ENCODE results near the gene CEP126.
A peak's percentile ranks its signal among the peaks of the same experiment; 100 is the strongest.

CEP126 gene, protein sequence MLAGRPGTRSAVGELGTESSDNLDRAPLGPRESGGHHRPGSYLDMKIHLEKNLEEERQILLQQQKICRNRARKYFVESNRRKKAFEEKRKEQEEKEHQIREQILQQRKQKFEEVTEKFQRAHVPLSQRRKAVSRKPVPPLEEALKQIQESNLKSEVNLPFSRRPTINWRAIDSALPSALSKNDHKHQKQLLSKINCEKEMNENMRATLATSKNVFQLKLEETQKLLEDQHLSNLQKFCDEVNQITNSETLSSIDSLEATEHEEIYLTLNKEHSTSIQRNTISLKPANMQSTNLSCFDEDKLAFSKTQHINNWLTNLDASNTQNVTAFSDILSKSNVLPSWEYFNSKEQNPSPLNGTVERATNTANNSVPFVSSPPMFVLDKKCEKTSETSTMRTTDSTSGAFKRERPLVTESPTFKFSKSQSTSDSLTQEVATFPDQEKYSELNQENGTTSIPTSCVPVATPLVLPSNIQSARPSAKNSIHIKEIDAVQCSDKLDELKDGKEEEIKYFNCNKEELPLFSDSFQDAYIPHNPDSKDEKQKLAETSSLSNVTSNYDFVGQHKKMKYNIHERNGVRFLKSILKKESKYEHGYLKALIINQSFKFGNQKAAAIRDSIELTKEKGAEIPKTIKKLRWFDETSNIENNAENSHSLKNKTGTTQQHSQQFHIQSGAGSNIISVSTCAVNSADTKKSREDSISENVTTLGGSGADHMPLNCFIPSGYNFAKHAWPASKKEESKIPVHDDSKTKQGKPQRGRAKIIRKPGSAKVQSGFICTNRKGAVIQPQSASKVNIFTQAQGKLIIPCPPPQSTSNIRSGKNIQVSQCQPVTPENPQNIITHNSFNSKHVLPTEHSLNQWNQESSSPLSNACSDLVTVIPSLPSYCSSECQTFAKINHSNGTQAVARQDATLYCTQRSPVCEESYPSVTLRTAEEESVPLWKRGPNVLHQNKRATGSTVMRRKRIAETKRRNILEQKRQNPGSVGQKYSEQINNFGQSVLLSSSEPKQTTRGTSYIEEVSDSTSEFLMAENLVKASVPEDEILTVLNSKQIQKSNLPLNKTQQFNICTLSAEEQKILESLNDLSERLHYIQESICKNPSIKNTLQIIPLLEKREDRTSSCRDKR

DNA sequence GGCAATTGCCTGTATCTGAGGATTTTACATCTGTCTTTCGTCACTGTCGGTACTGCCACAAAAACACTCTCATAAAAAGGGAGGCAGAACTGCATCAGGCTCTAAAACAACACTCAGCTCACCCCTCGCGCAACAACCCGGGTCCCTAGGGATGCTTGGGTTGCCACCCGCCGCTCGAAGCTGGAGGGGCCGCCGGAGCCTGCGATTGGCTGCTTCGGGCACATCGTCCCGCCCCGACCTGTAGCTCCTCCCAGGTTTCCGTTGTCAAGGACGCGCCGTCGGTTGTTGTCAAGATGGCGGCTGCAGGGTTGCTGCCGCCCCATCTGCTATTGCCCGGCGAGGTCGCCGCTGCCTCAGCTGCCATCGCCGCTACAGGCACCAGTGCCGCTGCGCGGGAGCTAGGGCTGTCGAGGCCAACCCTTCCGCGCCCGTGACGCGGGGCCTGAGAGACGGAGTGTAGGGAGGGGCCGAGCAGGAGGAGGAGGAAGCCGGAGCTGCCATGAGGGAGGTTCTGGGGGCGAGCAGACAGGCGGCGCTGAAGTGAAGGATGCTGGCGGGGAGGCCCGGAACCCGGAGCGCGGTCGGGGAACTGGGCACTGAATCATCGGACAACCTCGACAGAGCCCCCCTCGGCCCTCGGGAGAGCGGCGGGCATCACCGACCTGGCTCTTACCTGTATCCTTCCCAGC, at the start of gene CEP126:
CEP126 (plus strand) TSS at position 273 of the 689 bp plus-strand sequence; CDS start at position 548, 275 bp downstream.
- peak; percentile 94 for DNase-seq (ENCODE audit: low spot score)

DNA sequence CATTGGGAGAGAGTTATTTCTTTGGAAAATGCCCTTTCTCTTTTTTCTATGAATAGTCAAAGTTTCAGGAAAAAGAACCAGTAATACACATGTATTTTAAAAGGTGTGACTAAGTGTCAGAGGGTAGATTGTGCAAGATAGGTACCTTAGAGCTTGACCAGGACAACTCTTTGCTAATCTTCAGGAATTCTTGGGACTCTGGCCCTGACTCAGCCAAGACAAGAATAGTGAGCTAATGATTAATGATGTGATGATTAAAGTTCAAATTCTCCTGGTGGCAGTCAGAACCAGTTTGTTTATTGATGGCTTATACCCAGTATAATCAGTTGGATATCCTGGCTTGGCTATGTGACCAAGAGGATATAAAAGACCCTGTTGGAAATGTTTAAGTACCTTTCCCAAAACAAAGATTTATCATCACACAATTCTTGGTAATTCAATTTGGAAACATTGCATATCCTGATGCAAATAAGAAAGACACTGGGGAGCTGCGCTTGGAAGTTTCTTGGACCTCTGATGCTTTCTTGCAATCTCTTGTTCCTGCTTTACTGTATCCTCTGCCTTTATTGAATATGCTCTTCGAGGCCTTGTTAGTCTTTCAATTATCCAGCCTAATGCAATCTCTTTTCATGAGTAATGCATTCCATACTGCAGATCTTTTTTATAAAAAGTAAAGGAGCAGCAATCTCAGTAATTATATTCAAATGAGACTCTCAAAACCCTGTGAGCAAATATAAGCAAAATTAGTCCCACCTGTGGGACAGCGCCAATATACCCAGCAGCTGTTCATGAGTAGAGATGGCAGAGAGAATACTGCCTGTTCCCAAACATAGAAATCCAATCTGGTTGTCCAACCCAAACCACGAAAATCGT, 48.0 kb upstream of the CEP126 start:
- DNase-seq (ENCODE audit: low spot score) = peak; percentile 23

DNA sequence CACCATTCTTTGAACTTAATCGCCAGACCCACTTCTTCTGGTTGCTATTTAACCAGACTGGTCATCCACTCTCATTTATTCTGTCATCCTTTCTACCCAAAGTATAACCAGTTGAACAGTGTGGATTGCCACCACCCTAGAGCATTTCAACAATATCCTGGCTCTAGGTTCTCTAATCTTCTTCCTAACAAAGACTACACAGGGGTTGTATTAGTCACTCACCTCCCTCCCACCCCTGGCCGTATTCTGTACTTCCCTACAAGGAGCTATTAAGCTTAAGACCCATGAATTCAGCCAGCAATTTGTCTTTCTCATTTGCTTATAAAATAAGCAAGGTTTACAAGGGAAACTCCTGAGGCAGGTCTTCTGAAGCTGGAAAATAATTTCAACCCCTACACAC, 46.9 kb upstream of the CEP126 start:
- DNase-seq (ENCODE audit: low spot score) = no peak

DNA sequence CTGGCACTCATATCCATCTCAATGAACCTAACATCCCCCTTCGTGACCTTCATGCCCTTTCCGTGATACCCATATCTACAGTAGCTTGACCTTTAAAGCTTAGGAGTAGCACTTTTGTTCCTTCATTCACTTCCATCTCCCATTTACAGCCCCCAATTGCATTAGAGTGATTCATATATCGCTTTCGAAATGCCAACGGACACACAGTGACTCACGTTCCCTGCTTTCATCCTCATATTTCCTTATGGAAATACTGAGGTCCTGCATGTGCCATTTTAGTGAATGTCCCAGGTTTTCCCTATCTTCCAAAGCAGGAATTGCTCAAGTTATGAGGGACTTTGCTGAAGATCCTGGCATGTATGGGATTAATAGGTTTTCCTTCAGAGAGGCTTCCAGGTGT, 44.3 kb upstream of the CEP126 start:
- no peak for DNase-seq (ENCODE audit: low spot score)

DNA sequence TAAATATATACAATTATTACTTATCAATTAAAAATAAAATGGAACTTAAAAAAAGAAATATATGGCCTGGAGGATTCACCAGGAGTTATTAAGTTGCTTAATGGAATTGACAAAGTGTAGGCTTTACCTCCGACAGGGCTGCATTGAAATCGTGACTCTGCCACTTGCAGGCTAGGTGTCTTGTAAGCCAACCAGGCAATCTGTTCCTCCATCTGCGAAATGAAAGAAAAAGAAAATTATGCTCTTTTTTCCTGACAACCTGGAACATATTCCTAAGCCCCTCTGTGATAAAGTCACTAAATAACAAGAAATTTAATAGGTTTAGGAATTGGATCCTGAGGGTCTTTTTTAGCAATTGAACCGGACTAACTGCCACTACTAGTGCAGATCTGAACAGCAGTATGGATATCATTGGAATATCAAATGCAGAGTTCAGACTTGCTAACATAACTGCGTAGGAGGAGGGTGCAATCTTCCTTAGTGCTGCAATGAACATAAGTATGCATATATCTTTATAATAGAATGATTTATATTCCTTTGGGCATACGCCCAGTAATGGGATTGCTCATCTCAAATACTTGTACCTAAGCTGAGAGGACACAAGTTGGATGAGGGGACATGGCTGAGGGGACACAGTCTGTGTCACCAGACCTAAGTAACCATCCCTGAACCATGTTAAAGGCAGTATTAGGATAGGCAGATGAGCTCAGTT, 42.5 kb upstream of the CEP126 start:
- DNase-seq (ENCODE audit: low spot score) = no peak

DNA sequence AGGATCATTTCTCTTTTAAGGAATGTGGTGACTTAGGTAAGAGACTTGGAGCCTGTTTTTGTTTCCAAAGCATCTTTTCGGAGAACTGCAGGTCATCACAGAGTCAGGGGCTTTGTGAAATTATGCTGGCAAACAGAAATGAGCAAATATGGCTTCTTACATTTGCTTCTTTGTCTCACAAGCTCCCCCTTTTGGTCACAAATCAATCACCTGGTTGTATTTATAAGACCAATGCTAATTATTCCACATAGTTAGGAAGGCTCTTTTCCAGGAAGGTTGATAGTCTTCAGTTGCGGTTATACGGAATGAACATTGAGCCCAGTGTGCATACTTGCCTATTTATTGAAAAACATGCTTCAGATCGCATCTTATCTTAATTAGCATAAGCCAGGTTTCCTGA, 34.6 kb upstream of the CEP126 start:
- DNase-seq (ENCODE audit: low spot score) = peak; percentile 12

DNA sequence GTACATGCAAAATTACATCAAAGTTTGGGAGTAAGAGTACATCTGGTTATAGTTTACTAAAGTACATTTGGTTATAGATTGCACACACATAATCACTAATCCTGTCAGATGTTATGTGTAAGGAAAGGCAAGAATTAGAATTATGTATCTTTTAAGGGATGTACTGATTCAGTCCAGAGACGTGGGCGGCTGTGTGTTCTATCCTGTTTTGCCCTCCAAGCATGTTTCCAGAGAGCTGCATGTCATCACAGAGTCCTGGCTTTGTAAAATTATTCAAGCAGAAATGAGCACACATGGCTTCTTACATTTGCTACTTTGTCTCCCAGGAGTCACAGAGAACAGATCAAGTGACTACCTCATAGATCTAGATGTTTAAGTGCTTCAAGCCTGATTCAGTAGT, 33.2 kb upstream of the CEP126 start:
- no peak for DNase-seq (ENCODE audit: low spot score)

DNA sequence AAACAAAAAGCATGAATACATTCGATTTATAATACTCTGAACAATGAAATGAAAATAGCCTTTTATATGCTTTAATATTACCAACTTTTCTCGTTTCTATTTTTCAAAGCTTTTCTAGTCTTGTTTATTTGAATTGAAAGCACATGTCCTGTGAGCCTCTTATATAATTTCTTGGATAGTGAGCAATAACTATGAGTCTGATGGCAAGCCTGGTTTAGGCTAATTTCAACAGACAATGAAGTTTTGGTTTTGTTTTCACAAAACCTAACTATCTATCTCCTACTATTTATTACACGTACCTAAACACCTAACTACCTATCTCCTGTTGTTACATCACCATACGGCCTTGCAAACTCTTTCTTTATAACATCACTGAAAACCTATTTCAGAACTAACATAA, 29.2 kb upstream of the CEP126 start:
- no peak for DNase-seq (ENCODE audit: low spot score)

DNA sequence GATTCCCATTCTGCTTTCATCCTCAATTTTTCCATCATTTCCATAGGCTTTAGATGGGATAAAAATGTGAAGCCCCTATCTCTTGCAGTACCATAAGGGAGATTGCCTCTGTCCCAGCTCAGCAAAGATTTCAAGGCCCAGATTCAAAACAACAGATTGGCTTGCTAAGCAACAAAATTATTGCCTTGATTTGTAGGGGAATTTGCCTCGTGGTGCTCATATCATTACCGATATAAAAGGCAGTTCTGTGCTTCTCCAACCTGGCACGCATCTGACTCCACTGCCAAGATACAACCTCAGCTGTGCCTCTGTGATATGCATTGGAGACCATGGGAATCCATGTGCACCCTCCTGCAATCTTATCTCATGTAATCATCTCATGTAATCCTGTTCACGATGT, 25.0 kb upstream of the CEP126 start:
- DNase-seq (ENCODE audit: low spot score) = no peak

DNA sequence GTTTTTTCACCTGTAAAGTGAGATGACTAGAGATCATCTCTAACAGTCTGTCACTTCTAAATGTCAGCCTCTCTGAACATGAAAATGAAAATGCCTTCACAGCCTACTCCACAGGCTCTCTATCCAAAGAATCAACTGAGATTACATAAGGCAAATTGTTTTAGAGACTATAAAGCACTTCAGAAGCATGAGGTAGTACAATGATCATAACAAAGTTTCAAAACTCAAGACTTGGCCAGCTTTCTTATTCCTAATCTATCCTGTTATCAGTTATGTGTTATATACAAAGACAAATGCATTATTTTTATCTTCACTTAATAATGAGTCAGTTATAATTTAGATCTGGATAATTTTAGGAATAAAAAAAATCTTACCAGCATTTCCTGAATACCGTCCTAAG, 20.3 kb upstream of the CEP126 start:
- no peak for DNase-seq (ENCODE audit: low spot score)

DNA sequence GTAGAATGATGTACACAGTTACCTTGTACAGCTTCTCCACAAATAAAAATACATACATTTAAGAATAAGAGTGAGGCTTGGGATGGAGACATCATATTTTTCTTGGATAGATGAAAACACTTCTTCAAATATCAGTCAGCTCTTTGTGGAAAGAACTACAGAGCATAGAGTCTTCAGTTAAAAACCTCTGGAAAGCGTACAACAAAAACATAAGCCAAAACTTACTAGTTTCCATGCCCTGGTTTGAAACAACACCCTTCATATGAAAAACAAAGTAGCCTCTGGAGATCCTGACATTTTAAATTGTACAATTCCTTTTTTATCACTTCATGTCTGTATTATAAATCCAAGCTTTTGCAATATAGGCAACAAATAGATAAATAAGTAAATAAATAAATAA, 7.0 kb upstream of the CEP126 start:
- DNase-seq (ENCODE audit: low spot score) = no peak

DNA sequence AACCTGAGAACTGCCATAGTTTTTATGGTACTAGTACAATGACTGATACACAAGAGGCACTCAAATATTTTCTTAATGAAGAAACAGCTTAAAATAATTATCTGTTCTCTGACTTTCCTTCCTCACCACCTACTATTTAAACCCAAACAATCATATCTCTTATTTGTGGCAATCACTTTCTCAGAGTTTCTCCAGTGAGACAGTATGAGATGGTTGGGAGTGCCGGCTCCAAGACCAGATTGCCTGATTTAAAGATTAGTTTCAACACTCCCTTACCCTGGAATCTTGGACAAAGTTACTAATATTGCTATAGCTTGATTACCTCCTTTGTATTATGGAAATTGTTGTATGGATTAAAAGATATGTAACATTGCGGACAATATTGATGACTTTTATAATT, 5.7 kb upstream of the CEP126 start:
- DNase-seq (ENCODE audit: low spot score) = no peak

DNA sequence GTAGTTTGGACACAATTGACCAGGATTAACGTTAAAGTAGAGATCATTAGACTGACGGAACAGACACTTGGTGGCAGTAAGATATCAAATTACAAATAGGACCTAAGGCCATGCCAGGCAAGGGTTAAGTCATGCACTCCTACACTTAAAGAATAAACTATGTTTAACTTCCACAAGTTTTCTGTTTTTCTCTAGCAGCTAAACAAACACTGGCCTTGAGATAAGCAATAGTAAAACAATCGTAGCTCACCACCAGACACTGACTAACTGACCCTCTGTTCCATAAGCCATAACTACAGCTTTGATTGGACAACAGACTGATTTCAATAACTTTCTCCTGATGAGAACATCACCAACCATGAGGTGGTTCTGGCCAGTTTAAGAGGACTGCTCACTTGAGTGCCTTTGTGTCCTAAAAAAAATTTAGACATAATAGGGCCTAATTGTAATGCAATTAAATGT, 2.0 kb upstream of the CEP126 start:
- no peak for DNase-seq (ENCODE audit: low spot score)

DNA sequence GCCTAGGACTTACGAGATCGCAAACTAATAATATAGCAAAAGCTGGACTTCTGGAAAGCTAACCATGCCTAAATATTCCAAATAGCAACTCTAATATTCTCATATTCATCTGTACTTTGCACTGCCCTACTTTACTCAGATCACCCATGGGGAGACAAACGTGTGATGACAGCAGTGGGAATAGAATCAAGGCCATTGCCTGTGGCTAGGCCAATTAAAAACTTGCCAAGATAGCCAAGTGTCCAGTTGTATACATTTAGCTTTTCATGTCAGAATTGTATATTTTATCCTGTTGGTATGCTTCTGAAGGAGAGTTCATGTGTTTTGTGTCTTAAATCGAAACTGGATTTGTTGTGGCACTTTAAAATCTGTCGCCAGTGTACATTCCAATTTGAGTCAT, 1.2 kb upstream of the CEP126 start:
- DNase-seq (ENCODE audit: low spot score) = peak; percentile 11

DNA sequence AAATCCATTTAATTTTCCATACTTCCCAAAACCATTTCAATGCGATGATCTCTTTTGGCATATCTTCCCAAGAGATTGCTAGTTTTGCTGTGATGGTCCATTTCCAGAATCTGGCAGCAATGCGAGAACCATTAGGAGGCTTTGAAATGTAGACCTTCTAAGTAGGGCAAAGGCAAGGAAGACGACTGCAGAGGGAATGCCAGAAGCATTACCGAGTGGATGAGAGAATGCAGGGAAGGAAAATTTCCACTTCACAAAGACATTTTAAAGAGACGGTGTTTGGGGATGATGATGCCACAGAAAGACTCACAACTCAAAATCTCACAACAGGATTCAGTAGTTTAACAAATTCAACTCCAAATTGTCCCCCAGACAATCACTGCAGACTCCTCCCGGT, 471 bp upstream of the CEP126 start:
- DNase-seq (ENCODE audit: low spot score) = peak; percentile 26

DNA sequence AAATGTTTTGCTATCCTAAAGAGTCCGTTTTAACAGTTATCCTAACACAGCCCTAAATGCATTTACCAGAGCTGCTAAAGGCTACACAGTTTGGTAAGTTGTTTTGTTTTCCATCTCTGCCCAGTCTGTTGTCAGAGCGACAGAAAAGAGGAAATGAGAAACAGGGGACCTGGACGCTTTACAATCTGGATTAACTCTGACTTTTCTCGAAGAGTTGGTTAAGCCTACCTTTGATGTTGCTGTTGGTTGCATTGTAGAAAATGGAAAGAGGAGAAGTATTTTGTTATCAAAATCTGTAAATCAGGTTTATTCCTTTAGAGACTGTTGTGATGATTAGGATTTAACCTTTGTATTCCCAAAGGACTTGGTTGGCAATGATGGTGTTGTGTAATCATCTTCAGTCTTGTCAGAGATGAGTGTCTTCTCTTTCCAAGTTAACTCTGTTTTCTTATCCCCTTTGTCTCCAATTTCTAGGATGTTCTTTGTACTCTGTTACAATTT, 1.0 kb downstream of the CEP126 start:
- DNase-seq (ENCODE audit: low spot score) = peak; percentile 20

DNA sequence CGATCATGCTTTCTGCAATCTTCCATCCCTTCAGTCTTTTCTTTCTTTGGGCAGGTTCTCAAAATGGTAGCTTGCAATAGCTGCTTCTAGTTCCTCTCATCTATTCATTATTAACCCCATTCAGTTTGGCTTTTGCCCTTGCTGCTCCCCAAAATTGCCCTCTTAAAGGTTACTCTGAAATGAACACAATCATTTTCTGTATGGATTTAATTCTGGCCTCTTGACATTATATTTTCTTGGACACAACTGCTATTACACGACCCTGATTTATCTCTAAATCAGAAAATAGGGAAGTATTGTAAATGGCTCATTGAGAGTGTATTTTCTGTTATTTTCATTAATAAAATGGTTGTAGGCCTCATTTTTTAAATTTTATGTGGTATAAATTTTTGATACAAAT, 1.6 kb downstream of the CEP126 start, which contains the start of gene ANGPTL5:
ANGPTL5 (minus strand) TSS at position 101 of the 400 bp plus-strand sequence. CDS start 8,613 bp downstream, outside the sequence.
- DNase-seq (ENCODE audit: low spot score) = no peak

DNA sequence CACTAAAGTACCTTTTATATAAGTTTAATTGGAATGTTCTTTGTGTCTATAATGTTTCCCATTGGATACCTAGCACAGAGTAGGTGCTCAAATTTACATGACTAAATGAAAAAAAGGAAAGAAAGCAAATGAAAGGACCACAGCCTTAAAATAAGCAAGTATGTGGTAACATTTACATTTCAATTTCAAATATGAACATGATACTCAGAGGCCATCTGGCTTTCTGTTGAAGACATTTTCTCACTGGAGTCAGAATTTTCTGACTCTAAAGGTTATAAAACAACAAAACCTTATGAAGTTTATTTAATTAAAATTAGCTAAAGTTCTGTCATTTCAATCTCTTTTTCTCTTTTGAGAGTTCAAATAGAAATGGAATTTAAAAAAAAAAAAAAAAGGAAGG, 2.4 kb downstream of the CEP126 start:
- DNase-seq (ENCODE audit: low spot score) = no peak

DNA sequence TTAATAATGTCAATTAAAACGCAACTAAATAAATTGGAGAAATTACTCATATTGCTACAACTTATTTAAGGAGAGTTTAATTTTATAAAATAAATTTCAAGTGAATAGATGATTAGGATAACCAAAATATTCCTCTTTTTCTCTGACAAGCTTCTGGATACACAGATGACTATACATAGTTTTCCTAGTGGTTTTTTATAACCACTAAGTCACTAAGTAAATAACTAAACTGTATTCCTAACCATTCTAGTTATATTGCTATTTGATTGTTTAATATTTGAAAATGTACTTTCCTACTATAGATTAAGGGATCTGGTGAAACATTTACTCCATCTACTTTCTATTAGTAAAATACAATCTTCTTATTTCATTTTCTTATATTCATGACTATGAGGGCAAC, 6.2 kb downstream of the CEP126 start:
- no peak for DNase-seq (ENCODE audit: low spot score)

DNA sequence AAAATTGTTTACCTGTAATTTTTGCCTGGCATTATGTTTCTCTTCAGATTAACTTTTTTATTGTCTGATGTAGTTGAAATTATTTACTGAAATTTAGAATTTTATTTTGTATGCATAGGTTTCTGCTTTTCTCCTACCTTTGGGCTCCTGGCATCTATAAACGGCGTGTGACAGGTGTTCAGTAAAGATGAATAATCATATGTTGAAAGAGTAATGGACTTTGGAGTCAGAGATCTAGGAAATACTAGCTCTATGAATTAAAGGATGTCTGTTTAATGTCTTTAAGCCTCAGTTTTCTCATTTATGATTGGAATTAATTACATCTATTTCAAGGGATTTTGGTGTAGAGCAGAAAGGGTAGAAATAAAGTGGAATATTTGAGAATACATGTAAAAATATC, 8.7 kb downstream of the CEP126 start:
- no peak for DNase-seq (ENCODE audit: low spot score)
